ENCODE measurements around the gene THSD4. TPM values are rescaled to one million over a fixed set of nuclear protein-coding genes. Genes with fewer than 3 reads are reported as not detected.

The THSD4 gene
- total and polyA plus RNA-seq, 2 donors, result 23.9 to 75.1 TPM

GRCh38 chr15:71811752-71812735, 696.8 kb downstream of the THSD4 start:
- WGBS, result 93% methylated on average over 38 of the region's 38 CpGs
- H3K27ac ChIP-seq (ENCODE audit: low read depth), result no peak overlapping the region
- H3K4me1 ChIP-seq (ENCODE audit: insufficient read depth), result no peaks in the 10 kb centered on the region
- H3K4me3 ChIP-seq (ENCODE audit: low read depth, low read length), result no peak overlapping the region
- no peak for DNase-seq (ENCODE audit: extremely low spot score)
- no peaks in the 10 kb centered on the region for H3K36me3 ChIP-seq (ENCODE audit: insufficient read depth)

DNA sequence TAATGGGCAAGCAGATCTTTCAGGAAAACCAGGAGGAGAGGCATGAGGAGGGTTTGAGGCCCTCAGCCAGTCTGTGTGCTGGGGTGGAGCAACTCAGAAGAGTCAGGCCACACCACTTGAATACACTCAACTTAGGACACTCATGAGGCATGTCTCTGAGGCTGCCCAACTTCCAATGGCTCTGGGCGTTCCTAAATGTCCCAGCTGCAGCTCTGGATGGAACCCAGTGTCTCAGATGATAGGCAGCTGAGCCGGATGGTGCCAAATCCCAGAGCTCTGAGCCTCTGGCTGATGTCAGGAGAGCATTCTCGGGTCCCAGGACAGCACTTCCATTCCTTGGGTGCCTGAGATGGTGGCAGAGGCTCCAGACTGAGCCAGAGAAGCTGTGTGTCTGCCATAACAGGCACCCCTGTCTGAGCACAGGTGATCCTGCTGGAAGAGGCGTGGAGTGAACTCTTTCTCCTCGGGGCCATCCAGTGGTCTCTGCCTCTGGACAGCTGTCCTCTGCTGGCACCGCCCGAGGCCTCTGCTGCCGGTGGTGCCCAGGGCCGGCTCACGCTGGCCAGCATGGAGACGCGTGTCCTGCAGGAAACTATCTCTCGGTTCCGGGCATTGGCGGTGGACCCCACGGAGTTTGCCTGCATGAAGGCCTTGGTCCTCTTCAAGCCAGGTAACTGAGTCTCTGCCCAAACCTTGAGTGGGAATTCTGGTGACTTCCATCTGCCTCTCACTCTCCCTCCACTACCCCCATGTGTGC, 697.9 kb downstream of the THSD4 start:
- no peak overlapping the region for H3K27ac ChIP-seq (ENCODE audit: low read depth)
- H3K4me1 ChIP-seq (ENCODE audit: insufficient read depth), result no peaks in the 10 kb centered on the region
- 88% methylated on average over 16 of the region's 16 CpGs for WGBS
- no peaks in the 10 kb centered on the region for H3K36me3 ChIP-seq (ENCODE audit: insufficient read depth)
- no peak overlapping the region for H3K4me3 ChIP-seq (ENCODE audit: low read depth, low read length)
- DNase-seq (ENCODE audit: extremely low spot score), result no peak

DNA sequence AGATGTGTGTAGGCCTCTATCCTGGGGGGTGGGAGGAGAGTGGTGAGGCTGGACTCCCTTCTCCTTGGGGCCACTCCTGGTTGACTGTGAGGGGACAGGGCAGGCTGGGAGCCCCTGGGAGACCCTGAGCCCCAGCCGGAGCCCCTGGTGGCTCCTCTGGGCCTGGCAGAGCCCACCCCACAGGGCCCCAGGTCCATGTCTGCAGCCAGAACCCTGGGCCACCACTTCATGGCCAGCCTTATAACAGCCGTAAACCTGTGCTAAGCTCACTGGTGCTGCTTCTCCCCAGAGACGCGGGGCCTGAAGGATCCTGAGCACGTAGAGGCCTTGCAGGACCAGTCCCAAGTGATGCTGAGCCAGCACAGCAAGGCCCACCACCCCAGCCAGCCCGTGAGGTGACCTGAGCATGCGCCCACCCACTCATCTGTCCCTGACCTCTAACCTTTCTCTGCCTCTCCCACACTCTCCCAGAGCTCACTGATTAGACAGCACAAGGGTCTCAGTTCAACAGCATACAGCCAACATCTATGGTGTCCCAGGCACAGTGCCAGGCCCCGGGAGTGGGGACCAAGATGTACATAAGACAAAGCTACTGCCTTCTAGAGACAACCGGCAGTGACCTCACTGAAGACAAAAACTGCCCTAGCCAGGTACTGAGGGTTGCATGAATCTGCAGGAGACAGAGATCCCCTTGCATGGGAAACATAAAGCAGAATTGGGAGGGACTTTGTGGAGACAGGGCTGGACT, 698.6 kb downstream of the THSD4 start:
- H3K4me3 ChIP-seq (ENCODE audit: low read depth, low read length), result no peak overlapping the region
- no peak overlapping the region for H3K27ac ChIP-seq (ENCODE audit: low read depth)
- no peaks in the 10 kb centered on the region for H3K4me1 ChIP-seq (ENCODE audit: insufficient read depth)
- no peaks in the 10 kb centered on the region for H3K36me3 ChIP-seq (ENCODE audit: insufficient read depth)
- DNase-seq (ENCODE audit: extremely low spot score), result no peak
- 88% methylated on average over 9 of the region's 9 CpGs for WGBS

- no peak overlapping the region for H3K4me3 ChIP-seq (ENCODE audit: low read depth, low read length)
- no peak for DNase-seq (ENCODE audit: extremely low spot score)
- no peaks in the 10 kb centered on the region for H3K36me3 ChIP-seq (ENCODE audit: insufficient read depth)
- H3K27ac ChIP-seq (ENCODE audit: low read depth), result no peak overlapping the region
- no peaks in the 10 kb centered on the region for H3K4me1 ChIP-seq (ENCODE audit: insufficient read depth)
- 95% methylated on average over 3 of the region's 3 CpGs for WGBS
Observed at GRCh38 chr15:71815301-71815700, 700.0 kb downstream of the THSD4 start.

- DNase-seq (ENCODE audit: extremely low spot score), result no peak
- no peaks in the 10 kb centered on the region for H3K4me1 ChIP-seq (ENCODE audit: insufficient read depth)
- H3K4me3 ChIP-seq (ENCODE audit: low read depth, low read length), result no peak overlapping the region
- no peaks in the 10 kb centered on the region for H3K36me3 ChIP-seq (ENCODE audit: insufficient read depth)
- WGBS, result 96% methylated on average over 13 of the region's 13 CpGs
- no peak overlapping the region for H3K27ac ChIP-seq (ENCODE audit: low read depth)
Observed at GRCh38 chr15:71817351-71817750, 702.1 kb downstream of the THSD4 start.

GRCh38 chr15:71820127-71820526, 704.9 kb downstream of the THSD4 start:
- Histone ChIP-seq H3K4me1 (ENCODE audit: insufficient read depth) (no peaks in the 10 kb centered on the region), H3K36me3 (ENCODE audit: insufficient read depth) (peaks cover 2% of the 10 kb centered on the region), H3K4me3 (ENCODE audit: low read depth, low read length) (no peak overlapping the region), H3K27ac (ENCODE audit: low read depth) (no peak overlapping the region)
- WGBS, result 95% methylated on average over 1 of the region's 1 CpG
- no peak for DNase-seq (ENCODE audit: extremely low spot score)

DNA sequence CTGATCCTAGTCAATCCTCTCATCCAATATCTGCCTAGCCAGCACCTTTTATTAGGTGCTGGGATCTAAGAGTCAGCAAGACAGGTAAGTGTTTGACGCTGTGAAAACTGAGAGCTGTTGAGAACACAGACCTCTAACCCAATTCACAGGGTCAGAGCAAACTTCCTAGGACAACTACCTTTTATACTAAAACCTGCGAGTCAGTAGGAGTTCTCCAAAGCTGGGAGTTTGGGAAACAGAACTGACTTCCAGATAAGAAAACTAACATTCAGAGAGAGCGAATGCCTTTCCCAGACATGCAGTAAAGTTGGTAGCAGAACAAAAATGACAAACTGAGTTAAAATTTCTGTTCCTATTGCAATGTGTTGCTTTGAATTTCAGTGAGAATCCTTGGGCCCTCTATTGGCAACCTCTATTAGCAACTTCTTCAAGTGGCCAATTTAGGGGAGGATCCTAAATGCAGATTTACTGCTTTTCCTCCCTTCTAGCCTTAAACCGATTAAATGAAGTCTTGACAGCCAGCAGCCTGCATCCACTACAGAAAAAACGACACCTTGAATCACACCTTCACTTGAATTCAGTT, 706.4 kb downstream of the THSD4 start:
- no peak for DNase-seq (ENCODE audit: extremely low spot score)
- H3K36me3 ChIP-seq (ENCODE audit: insufficient read depth), result peaks cover 2% of the 10 kb centered on the region
- no peaks in the 10 kb centered on the region for H3K4me1 ChIP-seq (ENCODE audit: insufficient read depth)
- no peak overlapping the region for H3K27ac ChIP-seq (ENCODE audit: low read depth)
- no peak overlapping the region for H3K4me3 ChIP-seq (ENCODE audit: low read depth, low read length)
- WGBS, result 89% methylated on average over 5 of the region's 5 CpGs

DNA sequence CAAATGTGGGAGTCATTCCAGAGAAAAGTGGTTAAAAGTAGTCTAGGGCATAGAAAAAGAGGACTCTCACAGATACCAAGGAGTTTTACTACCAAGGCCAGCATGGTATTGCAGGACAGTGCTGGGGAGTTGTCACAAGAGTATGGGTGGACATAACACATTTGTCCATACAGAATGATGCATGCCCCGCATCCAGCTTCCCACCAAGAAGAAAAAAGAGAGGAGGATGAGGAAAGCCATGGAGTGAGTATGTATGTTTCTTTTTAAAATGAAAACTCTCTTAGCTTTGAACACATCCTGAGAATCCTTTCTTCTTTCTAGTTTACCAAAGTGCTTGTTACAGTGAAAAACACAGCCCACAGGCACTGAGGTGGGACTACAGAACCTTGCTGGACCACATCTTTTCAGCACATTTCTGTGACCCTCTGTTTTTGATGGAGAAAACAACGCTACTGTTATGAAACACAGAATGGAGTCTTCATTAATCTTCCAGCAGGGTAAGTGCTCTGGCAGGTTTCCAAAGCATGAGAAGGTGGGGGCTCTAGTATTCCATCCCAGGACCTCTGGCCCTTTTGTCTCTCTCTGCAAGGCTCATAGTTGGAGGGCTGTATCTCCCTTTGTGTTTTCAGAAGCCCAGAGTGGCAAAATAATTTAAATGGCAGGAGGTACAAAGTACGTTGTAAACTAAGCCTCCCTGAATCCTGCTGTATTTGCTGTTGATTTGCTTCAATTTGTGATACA, 707.8 kb downstream of the THSD4 start:
- DNase-seq (ENCODE audit: extremely low spot score), result no peak
- WGBS, result 91% methylated on average over 3 of the region's 3 CpGs

DNA sequence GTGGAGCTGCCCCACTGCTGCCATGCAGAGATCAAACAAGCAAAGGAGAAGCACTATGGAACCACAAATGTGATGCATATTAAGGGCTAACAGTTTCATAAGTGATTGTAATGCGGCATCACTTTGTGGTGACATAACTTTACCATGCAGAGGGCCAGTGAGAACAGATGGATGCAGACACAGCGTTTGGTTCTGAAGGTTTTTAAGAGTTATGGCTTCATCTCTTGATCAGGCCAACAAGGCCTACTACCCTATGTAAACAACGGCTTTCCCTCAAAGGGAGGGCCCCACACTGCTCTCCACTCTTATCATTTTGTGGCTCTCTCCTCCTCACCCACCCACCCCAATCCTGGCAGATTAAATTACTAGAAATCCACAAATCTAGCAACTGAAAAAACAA, 708.5 kb downstream of the THSD4 start:
- DNase-seq (ENCODE audit: extremely low spot score), result no peak
- Histone ChIP-seq H3K4me3 (ENCODE audit: low read depth, low read length) (no peak overlapping the region), H3K27ac (ENCODE audit: low read depth) (no peak overlapping the region), H3K4me1 (ENCODE audit: insufficient read depth) (no peaks in the 10 kb centered on the region), H3K36me3 (ENCODE audit: insufficient read depth) (peaks cover 4% of the 10 kb centered on the region)
- 45% methylated on average over 3 of the region's 3 CpGs for WGBS

More for the DNA sequence above, 707.8 kb downstream of the THSD4 start:
- H3K36me3 ChIP-seq (ENCODE audit: insufficient read depth), result peaks cover 4% of the 10 kb centered on the region
- no peak overlapping the region for H3K4me3 ChIP-seq (ENCODE audit: low read depth, low read length)
- no peak overlapping the region for H3K27ac ChIP-seq (ENCODE audit: low read depth)
- H3K4me1 ChIP-seq (ENCODE audit: insufficient read depth), result no peaks in the 10 kb centered on the region

GRCh38 chr15:71825021-71825730, 709.9 kb downstream of the THSD4 start:
- Histone ChIP-seq H3K36me3 (ENCODE audit: insufficient read depth) (peaks cover 4% of the 10 kb centered on the region), H3K4me1 (ENCODE audit: insufficient read depth) (no peaks in the 10 kb centered on the region), H3K4me3 (ENCODE audit: low read depth, low read length) (no peak overlapping the region), H3K27ac (ENCODE audit: low read depth) (no peak overlapping the region)
- 82% methylated on average over 4 of the region's 4 CpGs for WGBS
- DNase-seq (ENCODE audit: extremely low spot score), result no peak

- Histone ChIP-seq H3K36me3 (ENCODE audit: insufficient read depth) (peaks cover 4% of the 10 kb centered on the region), H3K4me3 (ENCODE audit: low read depth, low read length) (no peak overlapping the region), H3K4me1 (ENCODE audit: insufficient read depth) (no peaks in the 10 kb centered on the region), H3K27ac (ENCODE audit: low read depth) (no peak overlapping the region)
- no peak for DNase-seq (ENCODE audit: extremely low spot score)
- WGBS, result 75% methylated on average over 5 of the region's 5 CpGs
Observed at GRCh38 chr15:71826196-71826595, 710.9 kb downstream of the THSD4 start.

DNA sequence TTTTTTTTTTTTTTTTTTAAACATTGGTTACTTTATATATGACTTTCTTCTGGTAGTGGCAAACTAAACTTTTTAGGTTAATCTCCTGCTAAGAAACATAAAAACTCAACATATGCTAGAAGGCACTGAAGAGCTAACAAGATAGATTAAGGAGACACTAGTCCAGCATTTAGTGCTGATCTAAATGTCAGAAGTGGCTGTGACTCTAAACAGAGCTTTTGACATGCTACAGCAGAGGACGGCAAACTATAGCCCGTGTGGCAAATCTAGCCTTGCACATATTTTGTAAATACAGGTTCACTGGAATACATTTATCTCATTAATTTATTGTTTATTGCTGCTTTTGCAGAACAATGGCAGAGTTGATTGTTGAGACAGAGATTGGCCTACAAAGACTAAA, 715.7 kb downstream of the THSD4 start:
- WGBS, result 70% methylated on average over 2 of the region's 2 CpGs
- Histone ChIP-seq H3K27ac (ENCODE audit: low read depth) (no peak overlapping the region), H3K4me3 (ENCODE audit: low read depth, low read length) (no peak overlapping the region), H3K36me3 (ENCODE audit: insufficient read depth) (peaks cover 2% of the 10 kb centered on the region), H3K4me1 (ENCODE audit: insufficient read depth) (no peaks in the 10 kb centered on the region)
- no peak for DNase-seq (ENCODE audit: extremely low spot score)
